ENCODE data around the gene SLC1A3. TPM values are rescaled to one million over a fixed set of nuclear protein-coding genes. Genes with fewer than 3 reads are reported as not detected.
"Not testable (repeated sequence)": the region's sequence is repeated elsewhere in the genome, so short reads cannot be mapped to it uniquely, and the experiment has no call there.

SLC1A3 gene
- total and polyA plus RNA-seq, 8 donors, result 0.76 to 29.7 (median 3.1) TPM

GRCh38 chr5:36570301-36571095 is 35.9 kb upstream of the SLC1A3 start:
- no peak overlapping the region for H3K4me3 ChIP-seq
- intact Hi-C loops (cut with DNase I; ENCODE audit: low total_unique reads), result no loop called here
- H3K27me3 ChIP-seq, result no peaks in the 10 kb centered on the region
- DNase-seq, result peak in 1 of 2 donors; percentile 27
- TF ChIP-seq POLR2A (IDR thresholded peaks at IDR 0.05) (no peak), EP300 (IDR thresholded peaks at IDR 0.05) (no peak), POLR2AphosphoS5 (IDR thresholded peaks at IDR 0.05) (no peak), CTCF (IDR thresholded peaks at IDR 0.05) (no peak)
- no peaks in the 10 kb centered on the region for H3K9me3 ChIP-seq
- H3K4me1 ChIP-seq, result no peaks in the 10 kb centered on the region
- 50 to 65% (median 60%) methylated on average over 6 of the region's 6 CpGs for WGBS, 5 donors
- no peaks in the 10 kb centered on the region for H3K36me3 ChIP-seq
- H3K27ac ChIP-seq, result no peak overlapping the region

DNA sequence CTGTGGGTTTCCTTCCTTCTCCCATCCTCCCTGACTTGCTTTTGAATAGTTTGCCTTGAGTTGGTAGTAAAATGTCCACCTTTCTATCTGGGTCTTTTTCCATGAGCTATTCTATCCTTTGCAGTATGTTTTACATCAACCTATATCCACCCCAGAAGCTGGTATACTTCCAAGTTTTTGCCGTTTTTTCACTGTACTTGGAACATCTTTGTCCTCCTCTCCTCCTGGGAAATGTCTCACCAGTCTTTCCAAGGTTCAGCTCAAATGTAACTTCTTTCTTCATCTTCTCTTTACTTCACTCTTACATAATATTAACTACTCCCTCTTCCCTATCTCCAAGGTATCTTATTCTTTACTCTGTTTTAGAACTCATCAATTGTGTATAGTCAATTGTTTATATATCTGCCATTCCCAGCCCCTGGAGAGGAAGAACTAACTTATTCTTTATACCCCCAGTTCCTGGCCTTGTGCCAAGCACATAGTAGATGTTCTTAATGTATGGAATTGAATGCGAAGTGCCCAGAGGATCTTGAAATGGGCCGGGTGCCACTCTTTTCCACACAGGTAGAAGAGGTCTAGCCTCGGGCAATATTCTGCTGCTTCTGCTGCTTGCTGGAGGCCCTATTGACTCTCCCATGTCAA is 34.9 kb upstream of the SLC1A3 start:
- no peak overlapping the region for H3K4me3 ChIP-seq
- TF ChIP-seq CTCF (IDR thresholded peaks at IDR 0.05) (no peak), POLR2A (IDR thresholded peaks at IDR 0.05) (no peak), POLR2AphosphoS5 (IDR thresholded peaks at IDR 0.05) (no peak), EP300 (IDR thresholded peaks at IDR 0.05) (no peak)
- intact Hi-C loops (cut with DNase I; ENCODE audit: low total_unique reads), result no loop called here
- no peak for DNase-seq
- H3K27ac ChIP-seq, result no peak overlapping the region
- no peaks in the 10 kb centered on the region for H3K4me1 ChIP-seq
- H3K36me3 ChIP-seq, result no peaks in the 10 kb centered on the region
- H3K27me3 ChIP-seq, result no peaks in the 10 kb centered on the region
- no peaks in the 10 kb centered on the region for H3K9me3 ChIP-seq
- WGBS, 5 donors, result 57 to 83% (median 78%) methylated on average over 4 of the region's 4 CpGs

- intact Hi-C loops (cut with DNase I; ENCODE audit: low total_unique reads), result no loop called here
- Histone ChIP-seq H3K9me3 (no peaks in the 10 kb centered on the region), H3K36me3 (no peaks in the 10 kb centered on the region), H3K27me3 (no peaks in the 10 kb centered on the region), H3K27ac (no peak overlapping the region), H3K4me1 (no peaks in the 10 kb centered on the region), H3K4me3 (no peak overlapping the region)
- no peak for DNase-seq
- TF ChIP-seq POLR2A (IDR thresholded peaks at IDR 0.05), result no peak
- TF ChIP-seq POLR2AphosphoS5 (IDR thresholded peaks at IDR 0.05), result no peak
- 47 to 66% (median 58%) methylated on average over 2 of the region's 2 CpGs for WGBS, 5 donors
Observed at GRCh38 chr5:36573438-36573837, 33.0 kb upstream of the SLC1A3 start.

DNA sequence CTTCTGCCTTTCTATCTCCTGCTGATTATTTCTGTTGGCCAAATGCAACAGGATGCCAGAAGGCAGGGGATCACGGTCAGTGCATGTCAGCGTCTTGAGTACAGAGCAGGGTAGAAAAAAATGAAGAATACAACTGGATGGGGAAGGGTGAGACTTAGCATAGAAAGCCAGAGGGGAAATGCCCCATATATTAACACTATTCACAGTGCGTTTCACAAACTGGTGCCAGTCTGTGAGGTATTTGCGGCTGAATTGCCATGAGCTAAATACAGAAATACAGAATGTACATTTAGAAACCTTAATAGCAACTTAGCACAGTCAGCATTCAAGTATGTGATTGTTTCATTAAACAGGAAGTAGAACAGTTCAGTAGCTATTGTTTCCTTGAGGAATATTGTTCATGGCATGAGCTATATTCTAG is 31.0 kb upstream of the SLC1A3 start:
- TF ChIP-seq POLR2AphosphoS5 (IDR thresholded peaks at IDR 0.05) (no peak), POLR2A (IDR thresholded peaks at IDR 0.05) (no peak), CTCF (IDR thresholded peaks at IDR 0.05) (no peak), EP300 (IDR thresholded peaks at IDR 0.05) (no peak)
- 53 to 70% (median 70%) methylated on average over 4 of the region's 4 CpGs for WGBS, 5 donors
- DNase-seq, result no peak
- H3K36me3 ChIP-seq, result no peaks in the 10 kb centered on the region
- no peaks in the 10 kb centered on the region for H3K27me3 ChIP-seq
- H3K4me1 ChIP-seq, result no peaks in the 10 kb centered on the region
- intact Hi-C loops (cut with DNase I; ENCODE audit: low total_unique reads), result no loop called here
- no peak overlapping the region for H3K27ac ChIP-seq
- H3K9me3 ChIP-seq, result no peaks in the 10 kb centered on the region
- H3K4me3 ChIP-seq, result no peak overlapping the region

GRCh38 chr5:36576721-36577120 is 29.7 kb upstream of the SLC1A3 start:
- no peak for DNase-seq
- Histone ChIP-seq H3K27me3 (no peaks in the 10 kb centered on the region), H3K9me3 (no peaks in the 10 kb centered on the region), H3K36me3 (no peaks in the 10 kb centered on the region), H3K27ac (no peak overlapping the region), H3K4me1 (no peaks in the 10 kb centered on the region), H3K4me3 (no peak overlapping the region)
- no peak for TF ChIP-seq CTCF (IDR thresholded peaks at IDR 0.05)
- no peak for TF ChIP-seq POLR2AphosphoS5 (IDR thresholded peaks at IDR 0.05)
- TF ChIP-seq EP300 (IDR thresholded peaks at IDR 0.05), result no peak
- no peak for TF ChIP-seq POLR2A (IDR thresholded peaks at IDR 0.05)
- intact Hi-C loops (cut with DNase I; ENCODE audit: low total_unique reads), result no loop called here
- 70 to 80% (median 74%) methylated on average over 2 of the region's 2 CpGs for WGBS, 5 donors

- DNase-seq; H3K27me3 ChIP-seq; H3K4me1 ChIP-seq; H3K9me3 ChIP-seq; H3K27ac ChIP-seq; H3K36me3 ChIP-seq; H3K4me3 ChIP-seq; intact Hi-C loops (cut with DNase I; ENCODE audit: low total_unique reads): not testable (repeated sequence)
Observed at GRCh38 chr5:36579858-36580257, 26.5 kb upstream of the SLC1A3 start.

Measured in stomach (tissue), 9 donors.